Lung microvascular endothelial cell (primary cell): ENCODE results near the gene SRA1. TPM values are rescaled to one million over a fixed set of nuclear protein-coding genes. Genes with fewer than 3 reads are reported as not detected.
"Not testable (repeated sequence)": the region's sequence is repeated elsewhere in the genome, so short reads cannot be mapped to it uniquely, and the experiment has no call there.

ENCODE experiments used
- DNase-seq, 2 donors: peaks; one replicate each; pipeline versions ENCODE4 v3.0.0 to v3.0.0-alpha.2; 2010; ENCODE audit warnings: low read depth in 2 of 2
- total RNA-seq: library from RNA; depleted of rRNA; stranded (reverse); fragments of >200 nt; gene quantifications from 2 replicates; pipeline ENCODE4 v1.2.1, GENCODE V29; 2014

The SRA1 gene
- 16.3 and 20.6 TPM in 2 replicates for total RNA-seq

- peak; percentile 91 for DNase-seq
Measured at GRCh38 chr5:140557136-140557805, at the start of gene SRA1. Gene SRA1, minus strand, starts transcription at chr5:140557473. Its CDS starts 21 bp downstream, at chr5:140557452.

- DNase-seq: no peak
Measured at GRCh38 chr5:140607031-140607430, 49.8 kb upstream of the SRA1 start.

GRCh38 chr5:140605879-140606278 lies 48.6 kb upstream of the SRA1 start:
- no peak for DNase-seq

- no peak for DNase-seq
Measured at GRCh38 chr5:140603734-140604133, 46.5 kb upstream of the SRA1 start.

GRCh38 chr5:140603446-140603698 lies 46.1 kb upstream of the SRA1 start:
- not testable (repeated sequence) for DNase-seq

- DNase-seq: no peak
Measured at GRCh38 chr5:140602147-140602546, 44.9 kb upstream of the SRA1 start.

GRCh38 chr5:140600096-140600495 lies 42.8 kb upstream of the SRA1 start:
- DNase-seq: no peak

- no peak for DNase-seq
Measured at GRCh38 chr5:140598836-140599235, 41.6 kb upstream of the SRA1 start.

GRCh38 chr5:140596321-140596741 lies 39.1 kb upstream of the SRA1 start:
- no peak for DNase-seq

- peak; percentile 27 to 49 for DNase-seq
Measured at GRCh38 chr5:140595538-140596300, 38.4 kb upstream of the SRA1 start.

- no peak for DNase-seq
Measured at GRCh38 chr5:140594169-140594568, 36.9 kb upstream of the SRA1 start.

GRCh38 chr5:140593070-140593469 lies 35.8 kb upstream of the SRA1 start:
- DNase-seq: not testable (repeated sequence)

- peak in 1 of 2 donors; percentile 49 for DNase-seq
Measured at GRCh38 chr5:140591747-140592372, 34.6 kb upstream of the SRA1 start.

- DNase-seq: no peak
Measured at GRCh38 chr5:140590861-140591260, 33.6 kb upstream of the SRA1 start.

GRCh38 chr5:140588311-140589070 lies 31.2 kb upstream of the SRA1 start:
- peak; percentile 37 to 83 for DNase-seq

GRCh38 chr5:140587495-140587894 lies 30.2 kb upstream of the SRA1 start:
- no peak for DNase-seq

- not testable (repeated sequence) for DNase-seq
Measured at GRCh38 chr5:140579188-140579747, 22.0 kb upstream of the SRA1 start.

GRCh38 chr5:140576776-140577201 lies 19.5 kb upstream of the SRA1 start:
- peak; percentile 28 to 49 for DNase-seq

GRCh38 chr5:140575309-140575708 lies 18.0 kb upstream of the SRA1 start:
- peak; percentile 65 to 74 for DNase-seq

- DNase-seq: peak in 1 of 2 donors; percentile 89
Measured at GRCh38 chr5:140574165-140574564, 16.9 kb upstream of the SRA1 start.

GRCh38 chr5:140573683-140574082 lies 16.4 kb upstream of the SRA1 start:
- DNase-seq: no peak

GRCh38 chr5:140571105-140571504 lies 13.8 kb upstream of the SRA1 start:
- DNase-seq: no peak
